Liver (tissue), 3 donors: ENCODE measurements around the gene MRPL19.

Source experiments
- EGR1 ChIP-seq, 2 donors: IDR thresholded peaks; 2 replicates each; pipeline ENCODE4 v1.6.1; 2016 to 2018; ENCODE audit warnings: antibody characterized with exemption in 2 of 2, low read depth in 2 of 2
- FOXA2 ChIP-seq: IDR thresholded peaks from 2 replicates; pipeline ENCODE4 v1.6.1; 2016; ENCODE audit warnings: antibody characterized with exemption
- GABPA ChIP-seq, 2 donors: IDR thresholded peaks in 1 of 2; conservative IDR thresholded peaks in 1 of 2; 2 replicates each; pipeline ENCODE4 v1.6.1; 2016; ENCODE audit warnings: antibody characterized with exemption in 2 of 2, mild to moderate bottlenecking in 1 of 2, moderate library complexity in 1 of 2
- HNF4A ChIP-seq, 2 donors: conservative IDR thresholded peaks; 2 replicates each; pipeline ENCODE4 v1.6.1; 2016; ENCODE audit warnings: antibody characterized with exemption in 2 of 2, mild to moderate bottlenecking in 2 of 2
- JUND ChIP-seq, 2 donors: IDR thresholded peaks; 2 replicates each; pipeline ENCODE4 v1.6.1; 2016; ENCODE audit warnings: antibody characterized with exemption in 2 of 2
- RAD21 ChIP-seq, 2 donors: IDR thresholded peaks; 2 replicates each; pipeline ENCODE4 v1.6.1; 2016; ENCODE audit warnings: antibody characterized with exemption in 2 of 2, mild to moderate bottlenecking in 2 of 2
- SP1 ChIP-seq: IDR thresholded peaks from 2 replicates; pipeline ENCODE4 v1.6.1; 2018; ENCODE audit warnings: antibody characterized with exemption, mild to moderate bottlenecking
- TAF1 ChIP-seq: conservative IDR thresholded peaks from 2 replicates; pipeline ENCODE4 v1.6.1; 2016; ENCODE audit warnings: antibody characterized with exemption, mild to moderate bottlenecking
- YY1 ChIP-seq: IDR thresholded peaks from 2 replicates; pipeline ENCODE4 v1.6.1; 2016; ENCODE audit warnings: antibody characterized with exemption, mild to moderate bottlenecking
- TF ChIP-seq, protein P1 (sequence below): fragments of 150-350 bp; IDR thresholded peaks from 2 replicates; pipeline ENCODE4 v1.5.1; 2017; ENCODE audit warnings: improper control_type of control experiment, low read depth, low read length; ENCODE audit not compliant: missing input control
- TF ChIP-seq, protein P2 (sequence below): IDR thresholded peaks from 2 replicates; pipeline ENCODE4 v1.6.1; 2016; ENCODE audit warnings: antibody characterized with exemption
- TF ChIP-seq, protein P3 (sequence below): IDR thresholded peaks from 2 replicates; pipeline ENCODE4 v1.6.1; 2016; ENCODE audit warnings: antibody characterized with exemption, mild to moderate bottlenecking
- TF ChIP-seq, protein P4 (sequence below): IDR thresholded peaks from 2 replicates; pipeline ENCODE4 v1.6.1; 2016; ENCODE audit warnings: antibody characterized with exemption
- donor health status: healthy.
- donor health status: healthy.

DNA sequence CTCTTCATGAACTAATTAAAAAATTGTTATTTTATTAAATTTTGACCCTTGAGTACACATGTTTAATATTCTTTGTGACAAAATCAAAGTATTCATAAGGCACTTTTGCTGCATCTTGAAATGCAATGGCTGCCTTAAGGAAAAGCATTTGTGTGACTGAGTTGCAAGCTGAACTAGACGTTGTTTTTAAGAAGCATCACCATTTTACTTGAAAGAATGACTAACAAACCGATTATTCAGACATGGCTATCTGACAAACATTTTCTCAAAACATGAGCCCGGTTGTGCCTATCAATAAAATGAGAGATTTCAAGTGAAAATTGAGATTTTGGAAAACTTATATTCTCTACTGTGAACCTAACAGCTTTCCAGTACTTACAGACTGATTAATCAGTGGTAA, 61.3 kb downstream of the MRPL19 start:
- TF ChIP-seq GABPA (IDR thresholded peaks at IDR 0.05 in 1 of 2, conservative IDR thresholded peaks at IDR 0.05 in 1 of 2) (no peak), SP1 (no peak), HNF4A (conservative IDR thresholded peaks at IDR 0.05) (no peak), RAD21 (IDR thresholded peaks at IDR 0.05) (no peak), YY1 (no peak), JUND (IDR thresholded peaks at IDR 0.05) (no peak), EGR1 (IDR thresholded peaks at IDR 0.05; ENCODE audit: low read depth in 2 of 2) (no peak), TAF1 (no peak), FOXA2 (no peak)
- TF ChIP-seq, protein P1, sequence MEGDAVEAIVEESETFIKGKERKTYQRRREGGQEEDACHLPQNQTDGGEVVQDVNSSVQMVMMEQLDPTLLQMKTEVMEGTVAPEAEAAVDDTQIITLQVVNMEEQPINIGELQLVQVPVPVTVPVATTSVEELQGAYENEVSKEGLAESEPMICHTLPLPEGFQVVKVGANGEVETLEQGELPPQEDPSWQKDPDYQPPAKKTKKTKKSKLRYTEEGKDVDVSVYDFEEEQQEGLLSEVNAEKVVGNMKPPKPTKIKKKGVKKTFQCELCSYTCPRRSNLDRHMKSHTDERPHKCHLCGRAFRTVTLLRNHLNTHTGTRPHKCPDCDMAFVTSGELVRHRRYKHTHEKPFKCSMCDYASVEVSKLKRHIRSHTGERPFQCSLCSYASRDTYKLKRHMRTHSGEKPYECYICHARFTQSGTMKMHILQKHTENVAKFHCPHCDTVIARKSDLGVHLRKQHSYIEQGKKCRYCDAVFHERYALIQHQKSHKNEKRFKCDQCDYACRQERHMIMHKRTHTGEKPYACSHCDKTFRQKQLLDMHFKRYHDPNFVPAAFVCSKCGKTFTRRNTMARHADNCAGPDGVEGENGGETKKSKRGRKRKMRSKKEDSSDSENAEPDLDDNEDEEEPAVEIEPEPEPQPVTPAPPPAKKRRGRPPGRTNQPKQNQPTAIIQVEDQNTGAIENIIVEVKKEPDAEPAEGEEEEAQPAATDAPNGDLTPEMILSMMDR, result no peak
- TF ChIP-seq, protein P2, sequence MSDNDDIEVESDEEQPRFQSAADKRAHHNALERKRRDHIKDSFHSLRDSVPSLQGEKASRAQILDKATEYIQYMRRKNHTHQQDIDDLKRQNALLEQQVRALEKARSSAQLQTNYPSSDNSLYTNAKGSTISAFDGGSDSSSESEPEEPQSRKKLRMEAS, result no peak
- TF ChIP-seq, protein P3, sequence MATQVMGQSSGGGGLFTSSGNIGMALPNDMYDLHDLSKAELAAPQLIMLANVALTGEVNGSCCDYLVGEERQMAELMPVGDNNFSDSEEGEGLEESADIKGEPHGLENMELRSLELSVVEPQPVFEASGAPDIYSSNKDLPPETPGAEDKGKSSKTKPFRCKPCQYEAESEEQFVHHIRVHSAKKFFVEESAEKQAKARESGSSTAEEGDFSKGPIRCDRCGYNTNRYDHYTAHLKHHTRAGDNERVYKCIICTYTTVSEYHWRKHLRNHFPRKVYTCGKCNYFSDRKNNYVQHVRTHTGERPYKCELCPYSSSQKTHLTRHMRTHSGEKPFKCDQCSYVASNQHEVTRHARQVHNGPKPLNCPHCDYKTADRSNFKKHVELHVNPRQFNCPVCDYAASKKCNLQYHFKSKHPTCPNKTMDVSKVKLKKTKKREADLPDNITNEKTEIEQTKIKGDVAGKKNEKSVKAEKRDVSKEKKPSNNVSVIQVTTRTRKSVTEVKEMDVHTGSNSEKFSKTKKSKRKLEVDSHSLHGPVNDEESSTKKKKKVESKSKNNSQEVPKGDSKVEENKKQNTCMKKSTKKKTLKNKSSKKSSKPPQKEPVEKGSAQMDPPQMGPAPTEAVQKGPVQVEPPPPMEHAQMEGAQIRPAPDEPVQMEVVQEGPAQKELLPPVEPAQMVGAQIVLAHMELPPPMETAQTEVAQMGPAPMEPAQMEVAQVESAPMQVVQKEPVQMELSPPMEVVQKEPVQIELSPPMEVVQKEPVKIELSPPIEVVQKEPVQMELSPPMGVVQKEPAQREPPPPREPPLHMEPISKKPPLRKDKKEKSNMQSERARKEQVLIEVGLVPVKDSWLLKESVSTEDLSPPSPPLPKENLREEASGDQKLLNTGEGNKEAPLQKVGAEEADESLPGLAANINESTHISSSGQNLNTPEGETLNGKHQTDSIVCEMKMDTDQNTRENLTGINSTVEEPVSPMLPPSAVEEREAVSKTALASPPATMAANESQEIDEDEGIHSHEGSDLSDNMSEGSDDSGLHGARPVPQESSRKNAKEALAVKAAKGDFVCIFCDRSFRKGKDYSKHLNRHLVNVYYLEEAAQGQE, result no peak
- TF ChIP-seq, protein P4, sequence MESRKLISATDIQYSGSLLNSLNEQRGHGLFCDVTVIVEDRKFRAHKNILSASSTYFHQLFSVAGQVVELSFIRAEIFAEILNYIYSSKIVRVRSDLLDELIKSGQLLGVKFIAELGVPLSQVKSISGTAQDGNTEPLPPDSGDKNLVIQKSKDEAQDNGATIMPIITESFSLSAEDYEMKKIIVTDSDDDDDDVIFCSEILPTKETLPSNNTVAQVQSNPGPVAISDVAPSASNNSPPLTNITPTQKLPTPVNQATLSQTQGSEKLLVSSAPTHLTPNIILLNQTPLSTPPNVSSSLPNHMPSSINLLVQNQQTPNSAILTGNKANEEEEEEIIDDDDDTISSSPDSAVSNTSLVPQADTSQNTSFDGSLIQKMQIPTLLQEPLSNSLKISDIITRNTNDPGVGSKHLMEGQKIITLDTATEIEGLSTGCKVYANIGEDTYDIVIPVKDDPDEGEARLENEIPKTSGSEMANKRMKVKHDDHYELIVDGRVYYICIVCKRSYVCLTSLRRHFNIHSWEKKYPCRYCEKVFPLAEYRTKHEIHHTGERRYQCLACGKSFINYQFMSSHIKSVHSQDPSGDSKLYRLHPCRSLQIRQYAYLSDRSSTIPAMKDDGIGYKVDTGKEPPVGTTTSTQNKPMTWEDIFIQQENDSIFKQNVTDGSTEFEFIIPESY, result no peak
